Neuronal stem cell (in vitro differentiated cells): ENCODE measurements around the gene ELOVL2.

ENCODE experiments used
- DNase-seq: peaks from one replicate; pipeline ENCODE4 v3.0.0-alpha.2; 2013; ENCODE audit warnings: low spot score
- H2AFZ ChIP-seq: one replicate; pipeline ENCODE4 v1.6.1; 2013; ENCODE audit warnings: mild to moderate bottlenecking, low read length, inconsistent platforms
- H2AK5ac ChIP-seq: 2 replicates; pipeline ENCODE4 v1.6.1; 2013; ENCODE audit warnings: low read depth, mild to moderate bottlenecking, inconsistent platforms, low read length, moderate library complexity, mixed read lengths
- H2BK120ac ChIP-seq: 2 replicates; pipeline ENCODE4 v1.6.1; 2013; ENCODE audit warnings: low read depth, mild to moderate bottlenecking, inconsistent platforms, low read length, moderate library complexity, mixed read lengths
- H2BK12ac ChIP-seq: one replicate; pipeline ENCODE4 v1.6.1; 2013; ENCODE audit warnings: low read length, inconsistent platforms
- H2BK15ac ChIP-seq: 2 replicates; pipeline ENCODE4 v1.6.1; 2013; ENCODE audit warnings: mild to moderate bottlenecking, low read length, inconsistent platforms, mixed read lengths
- H2BK5ac ChIP-seq: one replicate; pipeline ENCODE4 v1.6.1; 2013; ENCODE audit warnings: inconsistent platforms, mild to moderate bottlenecking, low read length, moderate library complexity
- H3K14ac ChIP-seq: one replicate; pipeline ENCODE4 v1.6.1; 2013; ENCODE audit warnings: low read length, inconsistent platforms
- H3K18ac ChIP-seq: 2 replicates; pipeline ENCODE4 v1.6.1; 2013; ENCODE audit warnings: low read length, inconsistent platforms
- H3K23ac ChIP-seq: 2 replicates; pipeline ENCODE4 v1.6.1; 2013; ENCODE audit warnings: low read depth, mild to moderate bottlenecking, mixed read lengths, low read length, inconsistent platforms; ENCODE audit not compliant: poor library complexity
- H3K27ac ChIP-seq: replicated peaks from 3 replicates; pipeline ENCODE4 v1.5.1; 2013; ENCODE audit warnings: low read length, inconsistent platforms
- H3K27me3 ChIP-seq, 3 experiments: 2 replicates each; pipeline ENCODE4 v1.6.1; 2013; ENCODE audit warnings: low read length in 3 of 3, mild to moderate bottlenecking in 2 of 3, inconsistent platforms in 1 of 3, low read depth in 1 of 3, mixed read lengths in 1 of 3, moderate library complexity in 1 of 3; ENCODE audit not compliant: control insufficient read depth in 3 of 3, insufficient read depth in 3 of 3
- H3K36me3 ChIP-seq, 2 donors: replicated peaks in 1 of 2; 2 replicates each; pipeline ENCODE4 v1.6.1; 2013; ENCODE audit warnings: low read length in 2 of 2; ENCODE audit not compliant: control insufficient read depth in 2 of 2, insufficient read depth in 2 of 2
- H3K4ac ChIP-seq: 2 replicates; pipeline ENCODE4 v1.6.1; 2013; ENCODE audit warnings: inconsistent platforms, mild to moderate bottlenecking, low read length, moderate library complexity
- H3K4me1 ChIP-seq, 2 donors: 1 replicate in 1 of 2; 2 replicates in 1 of 2; pipeline ENCODE4 v1.6.1; 2013; ENCODE audit warnings: low read length in 2 of 2, low read depth in 1 of 2; ENCODE audit not compliant: control insufficient read depth in 2 of 2, insufficient read depth in 1 of 2
- H3K4me2 ChIP-seq: one replicate; pipeline ENCODE4 v1.6.1; 2013; ENCODE audit warnings: mild to moderate bottlenecking, low read length, inconsistent platforms; ENCODE audit not compliant: insufficient read depth, poor library complexity, severe bottlenecking
- H3K4me3 ChIP-seq, 2 donors: 2 replicates each; pipeline ENCODE4 v1.5.1; 2013; ENCODE audit warnings: low read length in 2 of 2, mild to moderate bottlenecking in 2 of 2, inconsistent platforms in 1 of 2, moderate library complexity in 1 of 2
- H3K79me1 ChIP-seq: one replicate; pipeline ENCODE4 v1.6.1; 2013; ENCODE audit warnings: low read depth, mild to moderate bottlenecking, inconsistent platforms, low read length, moderate library complexity
- H3K9ac ChIP-seq: one replicate; pipeline ENCODE4 v1.6.1; 2013; ENCODE audit warnings: mild to moderate bottlenecking, low read depth, low read length, inconsistent platforms; ENCODE audit not compliant: poor library complexity
- H3K9me3 ChIP-seq, 2 donors: replicated peaks in 1 of 2; 2 replicates each; pipeline versions ENCODE3 to v1.6.1; 2013; ENCODE audit warnings: low read length in 2 of 2, mild to moderate bottlenecking in 2 of 2, inconsistent platforms in 1 of 2, low read depth in 1 of 2, mixed read lengths in 1 of 2, moderate library complexity in 1 of 2; ENCODE audit not compliant: control insufficient read depth in 2 of 2, insufficient read depth in 1 of 2
- H4K8ac ChIP-seq: one replicate; pipeline ENCODE4 v1.6.1; 2013; ENCODE audit warnings: low read depth, mild to moderate bottlenecking, inconsistent platforms, low read length, moderate library complexity
- H4K91ac ChIP-seq: one replicate; pipeline ENCODE4 v1.6.1; 2013; ENCODE audit warnings: low read length, low read depth, mild to moderate bottlenecking, inconsistent platforms; ENCODE audit not compliant: poor library complexity
- WGBS, 2 donors: extraction: QIAGEN DNeasy Blood & Tissue Kit; methylation state at CpG; one replicate each; pipeline ENCODE4 v1.1.7; 2013; ENCODE audit warnings: missing lambda C conversion rate in 2 of 2, mixed read lengths in 1 of 2; ENCODE audit not compliant: insufficient read length in 2 of 2, insufficient replicate concordance in 1 of 2; ENCODE audit errors: extremely low coverage in 2 of 2; 5-methylcytosine and 5-hydroxymethylcytosine counted together

Gene ELOVL2

GRCh38 chr6:11083491-11083890 is 39.4 kb upstream of the ELOVL2 start:
- H3K9me3 ChIP-seq = no peaks in the 10 kb centered on the region
- no peak for DNase-seq
- no peak overlapping the region for H3K4me2 ChIP-seq
- no peak overlapping the region for H3K23ac ChIP-seq
- H2BK15ac ChIP-seq = no peak overlapping the region
- H4K91ac ChIP-seq = no peak overlapping the region
- no peak overlapping the region for H3K4me3 ChIP-seq
- WGBS, 2 donors = no CpG with 5 or more reads among the region's 4 CpGs
- H2BK5ac ChIP-seq = no peak overlapping the region
- no peak overlapping the region for H3K27ac ChIP-seq
- no peaks in the 10 kb centered on the region for H3K79me1 ChIP-seq
- peaks cover 0 to 6% (median 0%) of the 10 kb centered on the region in 3 experiments for H3K27me3 ChIP-seq
- H3K14ac ChIP-seq = no peak overlapping the region
- no peaks in the 10 kb centered on the region for H3K4me1 ChIP-seq
- H3K9ac ChIP-seq = no peak overlapping the region
- no peak overlapping the region for H3K18ac ChIP-seq
- no peak overlapping the region for H3K4ac ChIP-seq
- H2BK120ac ChIP-seq = no peak overlapping the region
- no peak overlapping the region for H4K8ac ChIP-seq
- no peak overlapping the region for H2BK12ac ChIP-seq
- H2AFZ ChIP-seq = no peak overlapping the region
- H2AK5ac ChIP-seq = no peak overlapping the region
- no peaks in the 10 kb centered on the region for H3K36me3 ChIP-seq

DNA sequence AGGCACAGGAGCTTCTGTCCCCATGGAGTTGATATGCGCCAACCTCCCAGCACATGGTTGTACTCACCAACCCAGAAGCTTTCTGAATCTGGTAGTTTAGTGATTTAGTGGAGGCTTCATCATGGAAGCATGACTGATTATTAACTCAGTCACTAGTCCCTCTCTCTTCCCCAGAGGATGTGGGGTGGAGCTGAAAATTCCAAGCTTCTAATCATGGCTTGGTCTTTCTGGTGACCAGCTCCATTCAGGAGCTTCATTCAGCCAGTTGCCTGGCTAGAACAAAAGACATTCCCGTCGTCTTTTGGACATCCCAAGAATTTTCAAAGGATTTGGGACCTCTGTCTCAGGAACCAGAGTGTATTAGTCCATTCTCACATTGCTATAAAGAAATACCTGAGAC is 36.2 kb upstream of the ELOVL2 start:
- Histone ChIP-seq H3K36me3 (no peaks in the 10 kb centered on the region), H2BK5ac (no peak overlapping the region), H4K8ac (no peak overlapping the region), H2AK5ac (no peak overlapping the region), H3K4me2 (no peak overlapping the region), H3K27me3 (peaks cover 0 to 6% (median 0%) of the 10 kb centered on the region in 3 experiments), H3K18ac (no peak overlapping the region), H3K4ac (no peak overlapping the region), H3K4me3 (no peak overlapping the region), H2BK15ac (no peak overlapping the region), H3K14ac (no peak overlapping the region), H3K9ac (no peak overlapping the region), H3K9me3 (no peaks in the 10 kb centered on the region), H4K91ac (no peak overlapping the region), H3K27ac (no peak overlapping the region), H3K4me1 (no peaks in the 10 kb centered on the region), H3K79me1 (no peaks in the 10 kb centered on the region), H3K23ac (no peak overlapping the region), H2BK120ac (no peak overlapping the region), H2AFZ (no peak overlapping the region), H2BK12ac (no peak overlapping the region)
- no peak for DNase-seq
- no CpG with 5 or more reads among the region's 3 CpGs for WGBS, 2 donors

- Histone ChIP-seq H2BK15ac (no peak overlapping the region), H3K9ac (no peak overlapping the region), H3K4me2 (no peak overlapping the region), H3K36me3 (no peaks in the 10 kb centered on the region), H2BK5ac (no peak overlapping the region), H2AK5ac (no peak overlapping the region), H3K79me1 (no peaks in the 10 kb centered on the region), H2AFZ (no peak overlapping the region), H3K23ac (no peak overlapping the region), H3K4me3 (no peak overlapping the region), H3K9me3 (no peaks in the 10 kb centered on the region), H2BK120ac (no peak overlapping the region), H3K4me1 (no peaks in the 10 kb centered on the region), H4K91ac (no peak overlapping the region), H3K27ac (no peak overlapping the region), H3K14ac (no peak overlapping the region), H3K18ac (no peak overlapping the region), H3K4ac (no peak overlapping the region), H2BK12ac (no peak overlapping the region), H4K8ac (no peak overlapping the region), H3K27me3 (no peaks in the 10 kb centered on the region)
- DNase-seq = no peak
- no CpG with 5 or more reads among the region's 4 CpGs for WGBS, 2 donors
Observed at GRCh38 chr6:11078266-11078665, 34.2 kb upstream of the ELOVL2 start.

GRCh38 chr6:11076540-11076939 is 32.4 kb upstream of the ELOVL2 start:
- no peak overlapping the region for H3K14ac ChIP-seq
- no peaks in the 10 kb centered on the region for H3K4me1 ChIP-seq
- no CpG with 5 or more reads among the region's 2 CpGs for WGBS, 2 donors
- H3K79me1 ChIP-seq = no peaks in the 10 kb centered on the region
- no peak overlapping the region for H2BK15ac ChIP-seq
- H3K9me3 ChIP-seq = no peaks in the 10 kb centered on the region
- no peak overlapping the region for H3K27ac ChIP-seq
- no peak overlapping the region for H2AK5ac ChIP-seq
- DNase-seq = no peak
- H3K36me3 ChIP-seq = no peaks in the 10 kb centered on the region
- no peak overlapping the region for H4K91ac ChIP-seq
- H3K23ac ChIP-seq = no peak overlapping the region
- H2AFZ ChIP-seq = no peak overlapping the region
- no peak overlapping the region for H4K8ac ChIP-seq
- H3K27me3 ChIP-seq = no peaks in the 10 kb centered on the region
- H2BK5ac ChIP-seq = no peak overlapping the region
- H3K9ac ChIP-seq = no peak overlapping the region
- H2BK12ac ChIP-seq = no peak overlapping the region
- no peak overlapping the region for H3K4me2 ChIP-seq
- no peak overlapping the region for H3K18ac ChIP-seq
- H2BK120ac ChIP-seq = no peak overlapping the region
- H3K4me3 ChIP-seq = no peak overlapping the region
- H3K4ac ChIP-seq = no peak overlapping the region
